ENCODE measurements around the gene KRTAP12-2. TPM values are rescaled to one million over a fixed set of nuclear protein-coding genes. Genes with fewer than 3 reads are reported as not detected.

KRTAP12-2 gene
- total RNA-seq, 2 donors from 2014 or later, result not detected

DNA sequence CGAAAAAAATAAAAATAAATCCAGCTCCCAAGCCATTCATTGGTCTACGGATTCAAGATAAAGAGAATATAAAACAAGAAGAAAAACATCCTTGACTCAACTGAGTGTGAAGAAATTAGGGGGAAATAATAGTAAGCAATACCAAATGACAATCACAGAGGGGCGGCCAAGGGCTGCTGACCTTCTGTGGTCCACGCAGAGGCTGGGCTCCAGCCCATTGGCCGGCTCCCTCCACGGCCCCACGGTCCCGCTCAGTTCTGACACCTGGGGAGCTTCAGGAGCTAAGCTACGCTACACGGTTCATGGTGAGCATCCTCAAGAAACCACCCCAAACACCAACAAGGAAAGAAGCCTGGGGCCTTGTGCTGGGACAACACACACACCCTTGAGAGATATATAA is 29.8 kb upstream of the KRTAP12-2 start:
- no peaks in the 10 kb centered on the region for H3K36me3 ChIP-seq
- DNase-seq (ENCODE audit: low spot score) (no peak), ATAC-seq (ENCODE audit: insufficient number of reproducible peaks, low FRiP score, low read depth) (no peak)
- no peak overlapping the region for H3K27ac ChIP-seq
- H3K9me3 ChIP-seq, result peaks cover 15% of the 10 kb centered on the region
- H3K27me3 ChIP-seq (replicated peaks; ENCODE audit: insufficient read depth), result no peaks in the 10 kb centered on the region
- H3K4me3 ChIP-seq, result no peak overlapping the region
- TF ChIP-seq CTCF (IDR thresholded peaks at IDR 0.05), result no peak
- no peaks in the 10 kb centered on the region for H3K4me1 ChIP-seq (ENCODE audit: control insufficient read depth in 1 of 2, low read depth in 2 of 2)

DNA sequence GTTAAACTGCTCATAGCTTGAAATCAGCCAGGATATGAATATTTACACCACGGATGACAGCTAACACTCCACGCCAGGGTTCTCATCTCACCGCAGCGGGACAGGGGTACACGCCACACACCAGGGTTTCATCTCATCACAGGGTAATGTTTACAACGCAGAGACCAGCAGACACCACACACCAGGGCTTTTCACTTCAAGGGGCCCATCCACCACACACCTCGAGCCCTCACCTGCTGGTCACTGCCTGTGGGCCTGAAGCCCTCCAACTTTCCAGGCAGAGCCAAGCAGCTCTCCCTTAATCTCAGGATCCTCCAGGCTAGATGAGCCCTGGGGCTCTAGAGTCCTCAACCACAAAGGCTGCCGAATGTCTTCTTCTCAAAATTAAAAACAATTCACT is 28.9 kb upstream of the KRTAP12-2 start:
- DNase-seq (ENCODE audit: low spot score), result no peak

DNA sequence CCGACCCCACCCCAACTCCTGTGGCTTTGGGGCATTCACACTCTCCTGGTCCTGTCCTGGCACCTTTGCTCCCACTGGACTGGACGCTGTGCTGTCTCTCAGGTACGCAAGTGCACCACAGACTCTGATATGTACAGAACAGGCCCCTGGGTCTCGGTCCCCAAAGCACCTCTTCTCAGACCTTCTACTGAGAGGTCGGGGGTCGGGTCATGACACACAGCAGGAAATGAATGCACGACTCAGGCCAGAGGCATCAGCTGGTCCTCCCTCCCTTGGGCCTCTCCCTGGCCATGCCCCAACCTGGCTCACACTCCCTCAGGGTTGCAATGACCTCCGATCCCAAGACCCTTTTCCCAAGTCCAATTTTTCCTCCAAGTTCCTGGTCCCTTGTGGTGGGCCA is 28.5 kb upstream of the KRTAP12-2 start:
- H3K4me3 ChIP-seq, result no peak overlapping the region
- no peak overlapping the region for H3K27ac ChIP-seq
- H3K27me3 ChIP-seq (replicated peaks; ENCODE audit: insufficient read depth), result no peaks in the 10 kb centered on the region
- H3K4me1 ChIP-seq (ENCODE audit: control insufficient read depth in 1 of 2, low read depth in 2 of 2), result no peaks in the 10 kb centered on the region
- no peak for ATAC-seq (ENCODE audit: insufficient number of reproducible peaks, low FRiP score, low read depth)
- no peak for DNase-seq (ENCODE audit: low spot score)
- peaks cover 15% of the 10 kb centered on the region for H3K9me3 ChIP-seq
- TF ChIP-seq CTCF (IDR thresholded peaks at IDR 0.05), result no peak
- no peaks in the 10 kb centered on the region for H3K36me3 ChIP-seq

More for the DNA sequence above, 28.9 kb upstream of the KRTAP12-2 start:
- no peak for ATAC-seq (ENCODE audit: insufficient number of reproducible peaks, low FRiP score, low read depth)
- no peak overlapping the region for H3K27ac ChIP-seq
- no peak overlapping the region for H3K4me3 ChIP-seq
- H3K4me1 ChIP-seq (ENCODE audit: control insufficient read depth in 1 of 2, low read depth in 2 of 2), result no peaks in the 10 kb centered on the region
- H3K36me3 ChIP-seq, result no peaks in the 10 kb centered on the region
- peaks cover 15% of the 10 kb centered on the region for H3K9me3 ChIP-seq
- no peaks in the 10 kb centered on the region for H3K27me3 ChIP-seq (replicated peaks; ENCODE audit: insufficient read depth)
- TF ChIP-seq CTCF (IDR thresholded peaks at IDR 0.05), result no peak

- no peaks in the 10 kb centered on the region for H3K4me1 ChIP-seq (ENCODE audit: control insufficient read depth in 1 of 2, low read depth in 2 of 2)
- no peaks in the 10 kb centered on the region for H3K27me3 ChIP-seq (replicated peaks; ENCODE audit: insufficient read depth)
- H3K36me3 ChIP-seq, result no peaks in the 10 kb centered on the region
- peaks cover 15% of the 10 kb centered on the region for H3K9me3 ChIP-seq
- no peak overlapping the region for H3K27ac ChIP-seq
- ATAC-seq (ENCODE audit: insufficient number of reproducible peaks, low FRiP score, low read depth) (no peak), DNase-seq (ENCODE audit: low spot score) (no peak)
- no peak for TF ChIP-seq CTCF (IDR thresholded peaks at IDR 0.05)
- no peak overlapping the region for H3K4me3 ChIP-seq
Observed at GRCh38 chr21:44694776-44695175, 28.0 kb upstream of the KRTAP12-2 start.

DNA sequence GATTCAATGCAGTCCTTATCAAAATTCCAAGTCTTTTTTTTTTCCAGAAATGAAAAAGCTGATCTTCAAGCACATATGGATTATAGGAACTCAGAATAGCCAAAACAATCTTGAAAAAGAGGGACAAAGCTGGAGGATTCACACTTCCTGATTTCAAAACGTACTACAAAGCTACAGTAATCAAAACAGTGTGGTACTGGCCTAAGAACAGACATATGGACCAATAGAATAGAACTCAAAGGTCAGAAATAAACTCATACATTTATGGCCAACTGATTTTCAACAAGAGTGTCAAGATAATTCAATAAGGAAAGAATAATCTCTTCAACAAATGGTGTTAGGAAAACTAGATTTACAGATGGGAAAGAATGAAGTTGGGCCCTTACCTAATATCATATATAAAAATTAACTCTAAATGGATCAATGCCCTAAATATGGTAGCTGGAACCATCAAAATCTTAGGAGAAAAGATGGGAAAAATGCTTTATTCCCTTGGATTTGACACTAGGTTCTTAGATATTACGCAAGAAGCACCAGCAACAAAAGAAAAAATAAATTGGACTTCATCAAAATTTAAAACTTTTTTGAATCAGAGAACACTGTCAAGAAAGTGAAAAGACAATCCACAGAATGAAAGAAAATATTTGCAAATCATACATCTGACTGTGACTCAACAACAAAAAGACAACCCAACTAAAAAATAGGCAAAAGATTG is 26.2 kb upstream of the KRTAP12-2 start:
- Histone ChIP-seq H3K4me1 (ENCODE audit: control insufficient read depth in 1 of 2, low read depth in 2 of 2) (no peaks in the 10 kb centered on the region), H3K27me3 (replicated peaks; ENCODE audit: insufficient read depth) (no peaks in the 10 kb centered on the region), H3K4me3 (no peak overlapping the region), H3K9me3 (peaks cover 15% of the 10 kb centered on the region), H3K27ac (no peak overlapping the region), H3K36me3 (no peaks in the 10 kb centered on the region)
- DNase-seq (ENCODE audit: low spot score) (no peak), ATAC-seq (ENCODE audit: insufficient number of reproducible peaks, low FRiP score, low read depth) (no peak)
- no peak for TF ChIP-seq CTCF (IDR thresholded peaks at IDR 0.05)
